ENCODE data around the gene OBP2B.
"Not testable (repeated sequence)": the region's sequence is repeated elsewhere in the genome, so short reads cannot be mapped to it uniquely, and the experiment has no call there.

Gene OBP2B

DNA sequence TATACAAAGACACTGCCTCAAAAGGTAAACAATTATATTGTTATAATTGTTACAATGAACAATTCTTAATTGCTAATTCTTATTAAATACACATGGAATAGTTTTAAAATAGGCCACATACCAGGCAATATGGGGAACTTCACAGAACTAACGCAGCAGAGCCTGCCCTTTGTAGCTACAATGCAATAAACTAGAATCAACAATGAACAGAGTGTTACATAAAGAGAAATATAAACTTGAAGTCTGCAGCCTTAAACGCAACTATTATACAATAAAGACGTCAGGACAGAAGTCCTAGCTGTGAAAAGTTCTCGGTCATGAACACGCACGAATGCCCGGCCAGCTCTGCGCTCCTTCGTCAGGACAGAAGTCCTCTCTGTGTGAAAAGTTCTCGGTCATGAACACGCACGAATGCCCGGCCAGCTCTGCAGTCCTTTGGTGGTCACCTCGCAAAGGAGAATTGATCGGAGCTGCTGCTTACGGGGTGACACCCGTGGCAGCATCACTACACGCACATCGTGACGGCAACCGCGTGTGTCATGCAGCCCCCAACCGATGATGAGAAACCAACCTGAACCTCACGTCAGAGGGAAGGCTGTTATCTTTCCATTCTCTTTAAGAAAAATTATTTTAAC, 23.0 kb upstream of the OBP2B start:
- not testable (repeated sequence) for H3K9ac ChIP-seq (ENCODE audit: low read depth in 1 of 2, low read length in 2 of 2); H3K27me3 ChIP-seq (ENCODE audit: control insufficient read depth in 2 of 2, insufficient read depth in 2 of 2, low read length in 2 of 2); H3K27ac ChIP-seq (ENCODE audit: low read depth in 2 of 2, low read length in 2 of 2); H3K36me3 ChIP-seq (ENCODE audit: control insufficient read depth in 2 of 2, insufficient read depth in 2 of 2, low read length in 2 of 2); H3K9me3 ChIP-seq (ENCODE audit: control insufficient read depth in 2 of 2, low read length in 2 of 2); H3K4me1 ChIP-seq (ENCODE audit: control insufficient read depth in 2 of 2, insufficient read depth in 2 of 2, low read length in 2 of 2)
- H3K4me3 ChIP-seq (ENCODE audit: low read length in 2 of 2): peak overlapping the region in 1 of 2 donors; percentile 20

GRCh38 chr9:133230514-133230913, 21.5 kb upstream of the OBP2B start:
- H3K4me1 ChIP-seq (ENCODE audit: control insufficient read depth in 2 of 2, insufficient read depth in 2 of 2, low read length in 2 of 2); H3K27me3 ChIP-seq (ENCODE audit: control insufficient read depth in 2 of 2, insufficient read depth in 2 of 2, low read length in 2 of 2); H3K9ac ChIP-seq (ENCODE audit: low read depth in 1 of 2, low read length in 2 of 2): not testable (repeated sequence)

GRCh38 chr9:133230093-133230492, 21.0 kb upstream of the OBP2B start:
- H3K36me3 ChIP-seq (ENCODE audit: control insufficient read depth in 2 of 2, insufficient read depth in 2 of 2, low read length in 2 of 2): no peaks in the 10 kb centered on the region
- H3K27me3 ChIP-seq (ENCODE audit: control insufficient read depth in 2 of 2, insufficient read depth in 2 of 2, low read length in 2 of 2): no peaks in the 10 kb centered on the region
- H3K9ac ChIP-seq (ENCODE audit: low read depth in 1 of 2, low read length in 2 of 2): no peak overlapping the region
- H3K27ac ChIP-seq (ENCODE audit: low read depth in 2 of 2, low read length in 2 of 2): no peak overlapping the region
- no peaks in the 10 kb centered on the region for H3K9me3 ChIP-seq (ENCODE audit: control insufficient read depth in 2 of 2, low read length in 2 of 2)
- H3K4me1 ChIP-seq (ENCODE audit: control insufficient read depth in 2 of 2, insufficient read depth in 2 of 2, low read length in 2 of 2): peaks cover 0 to 4% of the 10 kb centered on the region in 2 donors
- H3K4me3 ChIP-seq (ENCODE audit: low read length in 2 of 2): no peak overlapping the region

More at GRCh38 chr9:133230514-133230913, 21.5 kb upstream of the OBP2B start:
- not testable (repeated sequence) for H3K27ac ChIP-seq (ENCODE audit: low read depth in 2 of 2, low read length in 2 of 2); H3K9me3 ChIP-seq (ENCODE audit: control insufficient read depth in 2 of 2, low read length in 2 of 2); H3K36me3 ChIP-seq (ENCODE audit: control insufficient read depth in 2 of 2, insufficient read depth in 2 of 2, low read length in 2 of 2); H3K4me3 ChIP-seq (ENCODE audit: low read length in 2 of 2)

GRCh38 chr9:133228474-133229193, 19.6 kb upstream of the OBP2B start:
- H3K36me3 ChIP-seq (ENCODE audit: control insufficient read depth in 2 of 2, insufficient read depth in 2 of 2, low read length in 2 of 2); H3K27me3 ChIP-seq (ENCODE audit: control insufficient read depth in 2 of 2, insufficient read depth in 2 of 2, low read length in 2 of 2); H3K9ac ChIP-seq (ENCODE audit: low read depth in 1 of 2, low read length in 2 of 2); H3K27ac ChIP-seq (ENCODE audit: low read depth in 2 of 2, low read length in 2 of 2); H3K9me3 ChIP-seq (ENCODE audit: control insufficient read depth in 2 of 2, low read length in 2 of 2); H3K4me3 ChIP-seq (ENCODE audit: low read length in 2 of 2); H3K4me1 ChIP-seq (ENCODE audit: control insufficient read depth in 2 of 2, insufficient read depth in 2 of 2, low read length in 2 of 2): not testable (repeated sequence)

GRCh38 chr9:133227996-133228395, 18.9 kb upstream of the OBP2B start:
- H3K9me3 ChIP-seq (ENCODE audit: control insufficient read depth in 2 of 2, low read length in 2 of 2); H3K27ac ChIP-seq (ENCODE audit: low read depth in 2 of 2, low read length in 2 of 2); H3K4me3 ChIP-seq (ENCODE audit: low read length in 2 of 2); H3K9ac ChIP-seq (ENCODE audit: low read depth in 1 of 2, low read length in 2 of 2); H3K4me1 ChIP-seq (ENCODE audit: control insufficient read depth in 2 of 2, insufficient read depth in 2 of 2, low read length in 2 of 2); H3K27me3 ChIP-seq (ENCODE audit: control insufficient read depth in 2 of 2, insufficient read depth in 2 of 2, low read length in 2 of 2); H3K36me3 ChIP-seq (ENCODE audit: control insufficient read depth in 2 of 2, insufficient read depth in 2 of 2, low read length in 2 of 2): not testable (repeated sequence)

DNA sequence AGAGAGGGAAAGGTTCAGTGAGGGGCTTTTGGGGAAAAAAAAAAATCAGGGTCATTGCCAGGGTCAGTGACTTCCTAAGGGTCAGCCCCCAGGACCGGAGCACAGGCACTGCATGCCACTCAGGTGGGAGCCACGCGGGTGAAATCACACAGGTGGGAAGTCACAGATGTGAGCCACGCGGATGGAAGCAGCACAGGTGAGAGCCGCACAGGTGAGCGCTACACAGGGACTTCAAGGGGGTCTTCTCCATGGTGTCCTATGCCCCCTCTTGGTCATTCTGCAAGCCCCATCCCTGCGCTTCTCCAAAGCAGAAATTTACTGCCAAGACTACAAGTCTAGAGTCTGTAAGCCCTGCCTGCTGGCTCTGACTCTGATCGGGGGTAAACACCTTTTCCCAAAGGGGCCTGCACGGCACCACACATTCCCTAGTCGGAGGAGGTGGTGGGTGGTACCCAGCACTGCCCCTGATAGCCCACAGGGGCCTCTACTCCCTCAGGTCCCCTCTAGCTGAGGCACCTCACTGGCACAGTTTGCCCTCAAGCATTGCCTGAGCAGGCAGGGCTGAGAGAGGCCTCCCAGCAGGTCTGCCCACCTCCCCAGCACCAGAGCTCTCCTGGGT, 18.3 kb upstream of the OBP2B start:
- H3K27me3 ChIP-seq (ENCODE audit: control insufficient read depth in 2 of 2, insufficient read depth in 2 of 2, low read length in 2 of 2): no peaks in the 10 kb centered on the region
- no peak overlapping the region for H3K27ac ChIP-seq (ENCODE audit: low read depth in 2 of 2, low read length in 2 of 2)

DNA sequence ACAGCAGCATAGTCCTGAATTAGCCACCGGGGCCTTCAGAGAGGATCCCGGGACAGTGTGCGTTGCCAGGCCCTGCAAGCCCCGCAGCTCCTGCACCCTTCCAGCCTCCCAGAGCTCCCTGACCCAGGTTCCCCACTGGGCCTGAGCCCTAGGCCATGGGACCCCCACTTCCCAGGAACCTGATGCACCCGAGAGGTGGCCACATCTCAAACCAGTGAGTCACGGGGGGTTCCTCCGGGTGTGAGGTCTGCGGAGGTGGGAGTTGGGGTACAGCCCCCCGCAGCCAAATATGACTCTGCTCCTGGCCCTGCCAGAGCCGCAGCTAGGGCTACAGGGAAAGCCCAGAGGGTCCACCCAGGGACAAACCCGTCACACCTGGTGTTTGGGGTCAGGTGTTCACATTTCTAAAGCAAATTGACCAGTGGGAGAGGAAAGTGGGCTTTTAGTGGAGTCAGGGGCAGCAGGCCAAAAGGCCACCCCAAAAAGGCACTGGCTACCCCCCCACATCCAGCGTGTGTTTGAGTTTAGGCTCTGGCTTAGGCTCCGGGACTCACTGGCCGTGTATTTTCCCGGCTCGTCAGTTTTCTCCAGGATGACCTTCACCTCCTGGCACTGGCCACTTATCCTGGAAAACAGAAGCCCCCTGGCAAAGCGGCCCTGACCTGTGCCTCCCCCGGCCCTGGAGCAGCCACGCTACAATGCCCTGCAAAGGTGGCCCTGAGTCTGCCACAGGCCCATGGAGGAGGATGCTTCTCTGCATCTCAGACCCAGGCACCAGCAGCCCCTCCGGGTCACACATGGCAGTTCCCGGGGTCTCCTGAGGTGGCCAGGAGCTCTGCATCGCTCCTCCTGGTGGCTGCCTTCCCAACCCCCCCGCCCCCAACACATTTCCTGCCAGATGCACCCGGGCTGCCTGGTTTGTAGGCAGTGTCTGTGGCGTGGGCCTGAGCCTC, 17.4 kb upstream of the OBP2B start:
- H3K27ac ChIP-seq (ENCODE audit: low read depth in 2 of 2, low read length in 2 of 2): no peak overlapping the region
- no peaks in the 10 kb centered on the region for H3K27me3 ChIP-seq (ENCODE audit: control insufficient read depth in 2 of 2, insufficient read depth in 2 of 2, low read length in 2 of 2)
- H3K9me3 ChIP-seq (ENCODE audit: control insufficient read depth in 2 of 2, low read length in 2 of 2): no peaks in the 10 kb centered on the region
- peaks cover 0 to 3% of the 10 kb centered on the region in 2 donors for H3K4me1 ChIP-seq (ENCODE audit: control insufficient read depth in 2 of 2, insufficient read depth in 2 of 2, low read length in 2 of 2)
- H3K9ac ChIP-seq (ENCODE audit: low read depth in 1 of 2, low read length in 2 of 2): no peak overlapping the region
- no peaks in the 10 kb centered on the region for H3K36me3 ChIP-seq (ENCODE audit: control insufficient read depth in 2 of 2, insufficient read depth in 2 of 2, low read length in 2 of 2)
- H3K4me3 ChIP-seq (ENCODE audit: low read length in 2 of 2): no peak overlapping the region

More for the DNA sequence above, 18.3 kb upstream of the OBP2B start:
- H3K36me3 ChIP-seq (ENCODE audit: control insufficient read depth in 2 of 2, insufficient read depth in 2 of 2, low read length in 2 of 2): no peaks in the 10 kb centered on the region
- H3K9me3 ChIP-seq (ENCODE audit: control insufficient read depth in 2 of 2, low read length in 2 of 2): no peaks in the 10 kb centered on the region
- H3K4me1 ChIP-seq (ENCODE audit: control insufficient read depth in 2 of 2, insufficient read depth in 2 of 2, low read length in 2 of 2): peaks cover 0 to 7% of the 10 kb centered on the region in 2 donors
- no peak overlapping the region for H3K9ac ChIP-seq (ENCODE audit: low read depth in 1 of 2, low read length in 2 of 2)
- no peak overlapping the region for H3K4me3 ChIP-seq (ENCODE audit: low read length in 2 of 2)

DNA sequence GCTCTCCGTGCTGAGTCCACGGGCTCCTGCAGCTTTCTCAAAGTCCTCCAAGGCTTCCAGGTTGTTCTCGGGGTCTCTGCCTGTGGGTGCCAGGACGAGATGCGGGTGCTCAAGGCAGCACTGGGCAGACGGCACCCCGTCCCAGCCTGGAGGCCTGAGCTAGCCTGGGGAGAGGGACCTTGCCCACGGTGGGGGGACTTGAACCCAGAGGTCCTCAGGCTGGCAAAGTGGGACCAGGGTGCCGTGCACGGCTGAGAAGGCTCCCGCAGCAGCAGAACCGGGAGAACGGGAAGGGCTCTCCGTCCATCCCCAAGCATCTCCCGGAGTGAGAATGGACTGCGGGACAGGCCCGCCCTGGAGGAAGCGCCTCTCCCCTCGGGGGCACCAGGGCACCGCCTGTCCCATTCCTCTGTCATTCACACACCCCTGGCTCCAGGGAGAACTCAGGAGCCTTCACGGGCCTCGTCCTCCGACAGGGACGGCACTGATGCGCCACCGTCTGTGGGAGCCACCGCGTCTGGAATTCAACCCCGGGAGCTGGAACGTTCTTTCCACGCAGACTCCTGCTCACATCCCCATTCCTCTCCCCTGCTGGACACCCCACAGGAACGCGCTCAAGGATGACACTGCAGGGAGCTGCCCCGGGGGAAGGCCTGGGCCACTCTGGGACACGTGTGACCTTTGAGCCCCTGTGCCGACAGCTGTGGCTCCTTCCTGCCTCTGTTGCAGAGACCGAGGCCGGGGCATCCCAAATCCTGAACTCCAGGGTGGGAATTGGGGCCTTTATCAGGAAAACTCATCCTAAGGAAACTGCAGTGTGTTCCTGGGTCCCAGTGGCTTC, 16.3 kb upstream of the OBP2B start:
- no peak overlapping the region for H3K27ac ChIP-seq (ENCODE audit: low read depth in 2 of 2, low read length in 2 of 2)
- H3K9ac ChIP-seq (ENCODE audit: low read depth in 1 of 2, low read length in 2 of 2): no peak overlapping the region
- no peak overlapping the region for H3K4me3 ChIP-seq (ENCODE audit: low read length in 2 of 2)
- H3K9me3 ChIP-seq (ENCODE audit: control insufficient read depth in 2 of 2, low read length in 2 of 2): no peaks in the 10 kb centered on the region
- H3K4me1 ChIP-seq (ENCODE audit: control insufficient read depth in 2 of 2, insufficient read depth in 2 of 2, low read length in 2 of 2): peaks cover 0 to 3% of the 10 kb centered on the region in 2 donors
- no peaks in the 10 kb centered on the region for H3K36me3 ChIP-seq (ENCODE audit: control insufficient read depth in 2 of 2, insufficient read depth in 2 of 2, low read length in 2 of 2)
- no peaks in the 10 kb centered on the region for H3K27me3 ChIP-seq (ENCODE audit: control insufficient read depth in 2 of 2, insufficient read depth in 2 of 2, low read length in 2 of 2)

DNA sequence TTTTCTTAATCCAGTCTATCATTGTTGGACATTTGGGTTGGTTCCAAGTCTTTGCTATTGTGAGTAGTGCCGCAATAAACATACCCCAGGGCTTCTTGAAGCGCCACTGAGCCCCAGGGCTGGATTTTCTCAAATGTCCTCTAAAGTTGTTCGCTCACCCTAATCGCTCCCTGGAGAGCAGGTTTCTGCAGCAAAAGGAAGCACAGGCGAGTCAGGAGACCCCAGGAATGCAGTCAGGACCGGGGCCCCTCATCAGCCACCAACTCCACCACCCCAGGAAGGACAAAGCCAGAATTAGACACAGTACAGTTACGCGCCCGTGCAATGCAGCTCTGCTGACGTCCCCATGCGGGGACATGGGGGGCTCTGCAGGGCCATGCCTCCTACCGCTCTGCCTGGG, 15.7 kb upstream of the OBP2B start:
- H3K36me3 ChIP-seq (ENCODE audit: control insufficient read depth in 2 of 2, insufficient read depth in 2 of 2, low read length in 2 of 2): no peaks in the 10 kb centered on the region
- H3K4me3 ChIP-seq (ENCODE audit: low read length in 2 of 2): no peak overlapping the region
- peaks cover 0 to 3% of the 10 kb centered on the region in 2 donors for H3K4me1 ChIP-seq (ENCODE audit: control insufficient read depth in 2 of 2, insufficient read depth in 2 of 2, low read length in 2 of 2)
- H3K27me3 ChIP-seq (ENCODE audit: control insufficient read depth in 2 of 2, insufficient read depth in 2 of 2, low read length in 2 of 2): no peaks in the 10 kb centered on the region
- H3K9ac ChIP-seq (ENCODE audit: low read depth in 1 of 2, low read length in 2 of 2): no peak overlapping the region
- no peak overlapping the region for H3K27ac ChIP-seq (ENCODE audit: low read depth in 2 of 2, low read length in 2 of 2)
- no peaks in the 10 kb centered on the region for H3K9me3 ChIP-seq (ENCODE audit: control insufficient read depth in 2 of 2, low read length in 2 of 2)
